Right lobe of liver (tissue), 4 donors: ENCODE measurements around the gene HHAT.

Experiments used
- POLR2A ChIP-seq: fragments of 450-650 bp; IDR thresholded peaks from one replicate; pipeline ENCODE4 v1.6.1; 2017; ENCODE audit warnings: antibody characterized with exemption, mild to moderate bottlenecking
- TF ChIP-seq, protein P1 (sequence below), 4 donors: fragments of 200-600 bp in 3 of 4; fragments of 450-650 bp in 1 of 4; IDR thresholded peaks; one replicate each; pipeline versions ENCODE4 v1.5.1 to v1.8.0; 2016 to 2022; ENCODE audit warnings: antibody characterized with exemption in 4 of 4, mild to moderate bottlenecking in 2 of 4
- donor health status: DM: no; HTN: no; CAD: no.
- donor health status: DM: no; HTN: no; CAD: no.
- donor health status: DM: no; HTN: yes; CAD: no.

DNA sequence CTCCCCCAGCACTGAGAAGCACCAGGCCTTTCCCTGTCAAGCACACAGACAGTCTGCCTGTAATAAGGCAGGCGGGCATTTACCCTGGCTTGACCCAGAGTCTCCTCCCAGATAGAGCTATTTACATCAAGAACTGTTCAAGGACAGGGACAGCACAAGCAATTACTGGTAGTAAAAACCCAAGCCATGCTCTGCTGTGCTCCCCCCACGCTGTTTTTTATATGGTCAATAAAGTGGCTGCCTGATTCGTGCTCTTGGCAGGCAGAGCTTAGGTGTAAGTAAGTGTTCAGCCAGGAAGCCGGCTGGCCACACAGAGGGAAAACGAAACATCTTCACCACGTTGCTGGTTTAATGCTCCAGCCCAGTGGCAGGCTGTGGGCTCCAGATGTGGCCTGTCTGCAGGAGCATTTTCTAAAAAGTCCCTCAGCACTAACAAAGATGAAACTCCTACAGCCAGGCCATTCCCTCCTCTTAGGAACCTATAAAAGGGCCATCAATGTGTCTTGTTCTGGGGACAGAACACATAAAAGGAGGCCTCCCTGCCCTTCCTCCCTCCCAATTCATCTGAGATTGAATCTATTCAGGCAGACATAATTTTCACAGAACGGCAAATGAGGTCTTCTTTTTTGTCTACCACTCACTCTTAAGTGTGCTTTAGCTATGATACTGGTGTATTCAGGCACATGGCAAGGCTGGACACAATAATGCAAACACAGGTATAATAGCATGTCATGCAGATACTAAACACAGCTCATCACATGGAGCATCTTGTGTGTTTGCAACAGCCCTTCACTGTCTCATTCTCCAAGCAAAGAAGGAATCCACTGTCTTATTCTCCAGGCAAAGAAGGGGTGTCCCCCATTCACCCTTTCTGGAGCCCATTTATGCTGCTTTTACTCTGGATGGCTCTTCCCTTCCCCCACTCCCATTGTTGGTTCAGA, 378.9 kb downstream of the HHAT start:
- TF ChIP-seq, protein P1, sequence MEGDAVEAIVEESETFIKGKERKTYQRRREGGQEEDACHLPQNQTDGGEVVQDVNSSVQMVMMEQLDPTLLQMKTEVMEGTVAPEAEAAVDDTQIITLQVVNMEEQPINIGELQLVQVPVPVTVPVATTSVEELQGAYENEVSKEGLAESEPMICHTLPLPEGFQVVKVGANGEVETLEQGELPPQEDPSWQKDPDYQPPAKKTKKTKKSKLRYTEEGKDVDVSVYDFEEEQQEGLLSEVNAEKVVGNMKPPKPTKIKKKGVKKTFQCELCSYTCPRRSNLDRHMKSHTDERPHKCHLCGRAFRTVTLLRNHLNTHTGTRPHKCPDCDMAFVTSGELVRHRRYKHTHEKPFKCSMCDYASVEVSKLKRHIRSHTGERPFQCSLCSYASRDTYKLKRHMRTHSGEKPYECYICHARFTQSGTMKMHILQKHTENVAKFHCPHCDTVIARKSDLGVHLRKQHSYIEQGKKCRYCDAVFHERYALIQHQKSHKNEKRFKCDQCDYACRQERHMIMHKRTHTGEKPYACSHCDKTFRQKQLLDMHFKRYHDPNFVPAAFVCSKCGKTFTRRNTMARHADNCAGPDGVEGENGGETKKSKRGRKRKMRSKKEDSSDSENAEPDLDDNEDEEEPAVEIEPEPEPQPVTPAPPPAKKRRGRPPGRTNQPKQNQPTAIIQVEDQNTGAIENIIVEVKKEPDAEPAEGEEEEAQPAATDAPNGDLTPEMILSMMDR (IDR thresholded peaks at IDR 0.05) = no peak
- no peak for TF ChIP-seq POLR2A
